Loucy (cell line): Measurements from ENCODE around the gene DRAM2.

Experiments
- H2AFZ ChIP-seq: fragments of 200-600 bp; sonication (generic); 2 replicates; pipeline ENCODE4 v1.6.0; 2016; ENCODE audit warnings: antibody characterized with exemption, mild to moderate bottlenecking, low read length, moderate library complexity
- H3F3A ChIP-seq: fragments of 200-600 bp; 2 replicates; pipeline ENCODE4 v1.6.0; 2016; ENCODE audit warnings: antibody characterized with exemption, low read depth, mild to moderate bottlenecking
- H3K27me3 ChIP-seq: fragments of 200-600 bp; sonication (generic); 2 replicates; pipeline ENCODE4 v1.6.1; 2014; ENCODE audit warnings: low read length, mild to moderate bottlenecking; ENCODE audit not compliant: insufficient read depth, poor library complexity, severe bottlenecking
- H3K36me3 ChIP-seq: fragments of 200-600 bp; sonication (generic); 2 replicates; pipeline ENCODE4 v1.6.1; 2016; ENCODE audit warnings: low read length; ENCODE audit not compliant: insufficient read depth
- H3K4me1 ChIP-seq: fragments of 200-600 bp; sonication (generic); 2 replicates; pipeline ENCODE4 v1.5.1; 2014; ENCODE audit warnings: low read length, mild to moderate bottlenecking; ENCODE audit not compliant: insufficient read depth, poor library complexity, severe bottlenecking
- H3K4me2 ChIP-seq: fragments of 200-600 bp; sonication (generic); 2 replicates; pipeline ENCODE4 v1.6.0; 2014; ENCODE audit warnings: antibody characterized with exemption, low read length, low read depth, mild to moderate bottlenecking; ENCODE audit not compliant: poor library complexity, severe bottlenecking
- H3K4me3 ChIP-seq: fragments of 200-600 bp; sonication (generic); 2 replicates; pipeline ENCODE4 v1.5.1; 2014; ENCODE audit warnings: low read length, mild to moderate bottlenecking, mixed read lengths; ENCODE audit not compliant: poor library complexity, severe bottlenecking
- H3K79me2 ChIP-seq: fragments of 200-600 bp; sonication (generic); 2 replicates; pipeline ENCODE4 v1.6.1; 2014; ENCODE audit warnings: low read length; ENCODE audit not compliant: insufficient read depth
- H3K9ac ChIP-seq: fragments of 200-600 bp; sonication (generic); 2 replicates; pipeline ENCODE4 v1.6.0; 2014; ENCODE audit warnings: mild to moderate bottlenecking, low read depth, low read length, moderate library complexity; ENCODE audit not compliant: poor library complexity, severe bottlenecking
- H3K9me2 ChIP-seq: fragments of 200-600 bp; sonication (generic); replicated peaks from 2 replicates; pipeline ENCODE4 v1.6.1; 2016; ENCODE audit warnings: low read depth, low read length, mixed read lengths
- H3K9me3 ChIP-seq: fragments of 200-600 bp; sonication (generic); 2 replicates; pipeline ENCODE4 v1.6.1; 2014; ENCODE audit warnings: mild to moderate bottlenecking, antibody characterized with exemption, low read length, low read depth; ENCODE audit not compliant: insufficient read depth
- H4K20me1 ChIP-seq: fragments of 200-600 bp; sonication (generic); 2 replicates; pipeline ENCODE4 v1.6.0; 2014; ENCODE audit warnings: antibody characterized with exemption, low read length, mild to moderate bottlenecking; ENCODE audit not compliant: insufficient read depth, poor library complexity, severe bottlenecking
- CTCF ChIP-seq: fragments of 200-600 bp; sonication (generic); conservative IDR thresholded peaks from 2 replicates; pipeline ENCODE4 v1.5.1; 2014; ENCODE audit warnings: mild to moderate bottlenecking, antibody characterized with exemption, low read length
- EZH2phosphoT487 ChIP-seq: fragments of 200-600 bp; IDR thresholded peaks from 2 replicates; pipeline ENCODE4 v1.6.1; 2018; ENCODE audit warnings: antibody characterized with exemption, mild to moderate bottlenecking, moderate library complexity, borderline replicate concordance

The DRAM2 gene

DNA sequence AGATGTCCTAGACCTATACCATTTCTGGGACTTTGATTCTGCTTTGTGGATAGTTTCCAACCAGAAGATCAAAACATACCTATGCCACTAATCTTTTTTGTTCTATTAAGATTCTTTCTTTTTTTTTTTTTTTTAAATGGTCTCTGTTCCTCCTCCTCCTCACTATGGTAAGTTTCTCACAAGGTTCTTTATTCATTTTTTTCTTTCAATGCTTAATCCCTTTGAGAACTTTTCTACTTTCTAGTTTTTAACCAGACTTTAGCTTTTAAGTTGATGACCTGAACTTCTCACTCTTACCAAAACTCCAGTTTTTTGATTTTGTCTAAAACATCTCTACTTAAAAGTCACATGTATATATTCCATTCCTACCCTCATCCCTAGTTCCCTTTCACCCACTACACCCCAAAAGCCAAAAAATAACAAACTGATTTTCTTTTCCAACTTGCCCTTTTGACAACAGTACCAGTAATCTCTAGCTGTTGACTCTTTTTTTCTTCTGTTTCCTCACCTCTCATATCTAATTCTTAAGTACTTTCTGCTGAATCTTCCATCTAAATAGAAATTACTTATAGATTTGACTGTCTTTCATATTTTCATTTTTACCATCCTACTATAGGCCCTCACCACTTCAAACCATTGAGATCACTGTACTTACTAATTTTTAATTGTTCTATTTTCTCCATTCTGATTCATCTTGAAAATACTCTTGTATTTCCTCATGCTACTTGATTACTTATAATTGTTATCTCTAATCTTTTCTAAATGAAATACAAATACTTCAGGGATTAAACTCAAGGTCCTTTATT is 6.3 kb upstream of the DRAM2 start:
- H3K9ac ChIP-seq: peak overlapping the region; percentile 45
- H3K79me2 ChIP-seq: peaks cover 99% of the 10 kb centered on the region
- TF ChIP-seq CTCF (no peak), EZH2phosphoT487 (no peak)
- no peak overlapping the region for H2AFZ ChIP-seq
- H3K36me3 ChIP-seq: peaks cover 33% of the 10 kb centered on the region
- peak overlapping the region; percentile 52 for H3K4me2 ChIP-seq
- peaks cover 73% of the 10 kb centered on the region for H4K20me1 ChIP-seq
- no peaks in the 10 kb centered on the region for H3K27me3 ChIP-seq
- no peaks in the 10 kb centered on the region for H3F3A ChIP-seq
- H3K4me3 ChIP-seq: peak overlapping the region; percentile 28
- H3K9me3 ChIP-seq: no peaks in the 10 kb centered on the region
- H3K9me2 ChIP-seq: no peaks in the 10 kb centered on the region
- H3K4me1 ChIP-seq: peaks cover 79% of the 10 kb centered on the region

GRCh38 chr1:111145542-111145941 is 5.6 kb upstream of the DRAM2 start:
- peak overlapping the region; percentile 52 for H3K4me2 ChIP-seq
- no peaks in the 10 kb centered on the region for H3F3A ChIP-seq
- TF ChIP-seq CTCF (no peak), EZH2phosphoT487 (no peak)
- peaks cover 79% of the 10 kb centered on the region for H4K20me1 ChIP-seq
- no peak overlapping the region for H2AFZ ChIP-seq
- peaks cover 99% of the 10 kb centered on the region for H3K79me2 ChIP-seq
- H3K9me2 ChIP-seq: no peaks in the 10 kb centered on the region
- no peak overlapping the region for H3K4me3 ChIP-seq
- H3K9me3 ChIP-seq: no peaks in the 10 kb centered on the region
- peaks cover 85% of the 10 kb centered on the region for H3K4me1 ChIP-seq
- H3K27me3 ChIP-seq: no peaks in the 10 kb centered on the region
- peaks cover 30% of the 10 kb centered on the region for H3K36me3 ChIP-seq
- H3K9ac ChIP-seq: no peak overlapping the region

GRCh38 chr1:111142356-111142975 is 2.6 kb upstream of the DRAM2 start:
- Histone ChIP-seq H3K36me3 (no peaks in the 10 kb centered on the region), H3K9ac (peak overlapping the region; percentile 87), H3K9me3 (no peaks in the 10 kb centered on the region), H3F3A (no peaks in the 10 kb centered on the region), H3K79me2 (peaks cover 93% of the 10 kb centered on the region), H4K20me1 (peaks cover 56% of the 10 kb centered on the region), H3K4me2 (peak overlapping the region; percentile 99), H2AFZ (no peak overlapping the region), H3K4me1 (peaks cover 72% of the 10 kb centered on the region), H3K9me2 (no peaks in the 10 kb centered on the region), H3K4me3 (peak overlapping the region; percentile 98), H3K27me3 (no peaks in the 10 kb centered on the region)
- TF ChIP-seq CTCF: no peak
- TF ChIP-seq EZH2phosphoT487: no peak
